Calu3 (cell line): ENCODE results near the gene PDLIM3. TPM values are rescaled to one million over a fixed set of nuclear protein-coding genes. Genes with fewer than 3 reads are reported as not detected.
"Not testable (repeated sequence)": the region's sequence is repeated elsewhere in the genome, so short reads cannot be mapped to it uniquely, and the experiment has no call there.

Experiments used
- BruUV-seq: library from RNA; stranded (reverse); fragments of 400-500 nt; replicated peaks from 2 replicates; lab custom pipeline; 2021; lab: Mats Ljungman, UMichigan
- CTCF ChIA-PET: fragments of 300-600 bp; sonication (Branson Sonifier 250); formaldehyde crosslinking; loops from one replicate; lab custom pipeline; 2022; ENCODE audit warnings: antibody characterized with exemption; lab: Charles Lee
- DNase-seq: peaks from one replicate; pipeline ENCODE4 v3.0.0; 2022
- H3K27ac Mint-ChIP-seq: one replicate; pipeline ENCODE4 v1.8.0; 2022; ENCODE audit warnings: mixed read lengths; ENCODE audit not compliant: unreplicated experiment
- H3K27me3 Mint-ChIP-seq: one replicate; pipeline ENCODE4 v1.8.0; 2022; ENCODE audit warnings: mixed read lengths; ENCODE audit not compliant: unreplicated experiment
- H3K36me3 Mint-ChIP-seq: one replicate; pipeline ENCODE4 v1.8.0; 2022; ENCODE audit warnings: mild to moderate bottlenecking, moderate library complexity, mixed read lengths; ENCODE audit not compliant: insufficient read depth, unreplicated experiment
- H3K4me1 Mint-ChIP-seq: one replicate; pipeline ENCODE4 v1.8.0; 2022; ENCODE audit warnings: mild to moderate bottlenecking, low read depth, mixed read lengths; ENCODE audit not compliant: unreplicated experiment
- H3K4me3 Mint-ChIP-seq: one replicate; pipeline ENCODE4 v1.8.0; 2022; ENCODE audit warnings: mild to moderate bottlenecking, low read depth, moderate library complexity, mixed read lengths; ENCODE audit not compliant: unreplicated experiment
- H3K9me3 Mint-ChIP-seq: one replicate; pipeline ENCODE4 v1.8.0; 2022; ENCODE audit warnings: low read depth, mixed read lengths; ENCODE audit not compliant: unreplicated experiment
- CTCF ChIP-seq: fragments of 200-600 bp; IDR thresholded peaks from one replicate; pipeline ENCODE4 v1.8.0; 2022; ENCODE audit warnings: antibody characterized with exemption; ENCODE audit not compliant: unreplicated experiment
- intact Hi-C: fragments of 100-400 bp; cut with micrococcal nuclease; formaldehyde crosslinking; loops from one replicate; pipeline ENCODE4 v1.10.0; 2022; ENCODE audit not compliant: unreplicated experiment
- total RNA-seq: library from RNA; stranded (reverse); gene quantifications from 2 replicates; pipeline ENCODE4 v1.2.3, GENCODE V29; 2022

PDLIM3 gene
- total RNA-seq, 1 experiment from 2014 or later: 0.50 TPM

- H3K9me3 Mint-ChIP-seq: no peaks in the 10 kb centered on the region
- H3K27ac Mint-ChIP-seq: no peak overlapping the region
- CTCF ChIA-PET: no interaction called here
- peaks cover 15% of the 10 kb centered on the region for H3K27me3 Mint-ChIP-seq
- no peak for TF ChIP-seq CTCF
- H3K36me3 Mint-ChIP-seq: peaks cover 6% of the 10 kb centered on the region
- no TSS peak for BruUV-seq
- H3K4me3 Mint-ChIP-seq: no peak overlapping the region
- no peak for DNase-seq
- intact Hi-C loops: no loop called here
- H3K4me1 Mint-ChIP-seq: no peaks in the 10 kb centered on the region
These were observed 2.4 kb downstream of the PDLIM3 start for GRCh38 chr4:185532795-185533324.

GRCh38 chr4:185532293-185532692 is 3.0 kb downstream of the PDLIM3 start:
- DNase-seq: no peak
- BruUV-seq: no TSS peak
- H3K4me3 Mint-ChIP-seq: no peak overlapping the region
- H3K27me3 Mint-ChIP-seq: peaks cover 15% of the 10 kb centered on the region
- H3K27ac Mint-ChIP-seq: no peak overlapping the region
- H3K9me3 Mint-ChIP-seq: no peaks in the 10 kb centered on the region
- TF ChIP-seq CTCF: no peak
- H3K4me1 Mint-ChIP-seq: no peaks in the 10 kb centered on the region
- intact Hi-C loops: no loop called here
- CTCF ChIA-PET: no interaction called here
- H3K36me3 Mint-ChIP-seq: peaks cover 6% of the 10 kb centered on the region

GRCh38 chr4:185531654-185532053 is 3.7 kb downstream of the PDLIM3 start:
- H3K4me3 Mint-ChIP-seq, H3K36me3 Mint-ChIP-seq, CTCF ChIA-PET, H3K9me3 Mint-ChIP-seq, DNase-seq, BruUV-seq, H3K4me1 Mint-ChIP-seq, intact Hi-C loops, H3K27ac Mint-ChIP-seq: not testable (repeated sequence)
- H3K27me3 Mint-ChIP-seq: peaks cover 15% of the 10 kb centered on the region

- Mint-ChIP-seq H3K4me3 (no peak overlapping the region), H3K9me3 (peaks cover 2% of the 10 kb centered on the region), H3K27me3 (peaks cover 15% of the 10 kb centered on the region), H3K4me1 (no peaks in the 10 kb centered on the region), H3K27ac (no peak overlapping the region), H3K36me3 (peaks cover under 1% of the 10 kb centered on the region)
- TF ChIP-seq CTCF: no peak
- CTCF ChIA-PET: no interaction called here
- no TSS peak for BruUV-seq
- intact Hi-C loops: no loop called here
- no peak for DNase-seq
These were observed 5.9 kb downstream of the PDLIM3 start for GRCh38 chr4:185529413-185529812.

- Mint-ChIP-seq H3K4me1 (no peaks in the 10 kb centered on the region), H3K9me3 (peaks cover 2% of the 10 kb centered on the region), H3K4me3 (no peak overlapping the region), H3K27ac (no peak overlapping the region), H3K27me3 (no peaks in the 10 kb centered on the region), H3K36me3 (no peaks in the 10 kb centered on the region)
- no peak for DNase-seq
- intact Hi-C loops: no loop called here
- BruUV-seq: no TSS peak
- CTCF ChIA-PET: no interaction called here
- TF ChIP-seq CTCF: no peak
These were observed 10.1 kb downstream of the PDLIM3 start for GRCh38 chr4:185524888-185525863.
